K562 (cell line): Measurements from ENCODE around the gene EGF.

ENCODE experiments used
- EGR1 ChIP-seq: fragments of 450-650 bp; conservative IDR thresholded peaks from 2 replicates; pipeline ENCODE4 v1.6.1; 2017; ENCODE audit warnings: mild to moderate bottlenecking
- NFE2L1 ChIP-seq: fragments of 450-650 bp; IDR thresholded peaks from 2 replicates; pipeline ENCODE4 v1.6.1; 2016; ENCODE audit warnings: missing genetic modification characterization, low read depth, mild to moderate bottlenecking, missing compliant biosample characterization, moderate library complexity, borderline replicate concordance
- POLR2A ChIP-seq: fragments of 450-650 bp; conservative IDR thresholded peaks from 2 replicates; pipeline ENCODE4 v1.6.1; 2016
- POLR2AphosphoS5 ChIP-seq: IDR thresholded peaks from 2 replicates; pipeline ENCODE4 v1.6.1; 2011; ENCODE audit warnings: mild to moderate bottlenecking, low read depth, low read length, moderate library complexity; ENCODE audit not compliant: control insufficient read depth, insufficient read depth
- TBL1XR1 ChIP-seq, 2 experiments: IDR thresholded peaks; 2 replicates each; pipeline ENCODE4 v1.6.1; 2012; ENCODE audit warnings: improper control_type of control experiment in 2 of 2, low read length in 2 of 2, mild to moderate bottlenecking in 1 of 2
- TEAD4 ChIP-seq, 2 experiments: sonication (generic) in 1 of 2; formaldehyde crosslinking in 1 of 2; IDR thresholded peaks; 2 replicates each; pipeline versions ENCODE4 v1.6.1 to v1.8.0; 2012 to 2022; ENCODE audit warnings: borderline replicate concordance in 1 of 2, inconsistent platforms in 1 of 2, low read length in 1 of 2, mild to moderate bottlenecking in 1 of 2, missing genetic modification reagents in 1 of 2
- TF ChIP-seq, protein P1 (sequence below): conservative IDR thresholded peaks from 2 replicates; pipeline ENCODE4 v1.6.1; 2011; ENCODE audit warnings: low read depth, mild to moderate bottlenecking, low read length; ENCODE audit not compliant: control insufficient read depth

DNA sequence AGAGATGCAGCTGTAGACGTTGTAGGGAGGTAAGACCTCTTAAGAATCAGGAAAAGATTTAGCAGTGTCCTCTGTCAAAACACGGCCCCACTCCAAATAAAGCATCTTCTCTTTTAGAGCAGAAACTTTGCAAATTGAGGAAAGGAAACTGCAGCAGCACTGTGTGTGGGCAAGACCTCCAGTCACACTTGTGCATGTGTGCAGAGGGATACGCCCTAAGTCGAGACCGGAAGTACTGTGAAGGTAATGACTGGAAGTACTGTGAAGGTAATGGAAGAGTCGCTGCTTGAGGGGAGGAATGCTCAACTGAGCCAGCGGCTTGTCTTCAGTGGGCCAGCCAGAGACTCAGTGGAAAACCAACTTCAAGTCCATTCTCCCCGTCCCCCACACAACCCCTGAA lies 46.5 kb downstream of the EGF start:
- TF ChIP-seq POLR2A (no peak), EGR1 (no peak), TEAD4 (IDR thresholded peaks at IDR 0.05; ENCODE audit: low read length) (no peak), TEAD4 (CRISPR knock-in tag; IDR thresholded peaks at IDR 0.05; ENCODE audit: borderline replicate concordance) (no peak), NFE2L1 (no peak), POLR2AphosphoS5 (no peak), TBL1XR1 (IDR thresholded peaks at IDR 0.05; ENCODE audit: low read length in 2 of 2) (no peak)
- TF ChIP-seq, protein P1, sequence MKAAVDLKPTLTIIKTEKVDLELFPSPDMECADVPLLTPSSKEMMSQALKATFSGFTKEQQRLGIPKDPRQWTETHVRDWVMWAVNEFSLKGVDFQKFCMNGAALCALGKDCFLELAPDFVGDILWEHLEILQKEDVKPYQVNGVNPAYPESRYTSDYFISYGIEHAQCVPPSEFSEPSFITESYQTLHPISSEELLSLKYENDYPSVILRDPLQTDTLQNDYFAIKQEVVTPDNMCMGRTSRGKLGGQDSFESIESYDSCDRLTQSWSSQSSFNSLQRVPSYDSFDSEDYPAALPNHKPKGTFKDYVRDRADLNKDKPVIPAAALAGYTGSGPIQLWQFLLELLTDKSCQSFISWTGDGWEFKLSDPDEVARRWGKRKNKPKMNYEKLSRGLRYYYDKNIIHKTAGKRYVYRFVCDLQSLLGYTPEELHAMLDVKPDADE, result no peak
